Endothelial cell of umbilical vein (primary cell): ENCODE measurements around the gene PLD4. TPM values are rescaled to one million over a fixed set of nuclear protein-coding genes. Genes with fewer than 3 reads are reported as not detected.

Experiments used
- BruUV-seq: library from RNA; stranded (reverse); fragments of 400-500 nt; replicated peaks from 2 replicates; lab custom pipeline; 2021; lab: Mats Ljungman, UMichigan
- CTCF ChIA-PET: fragments of 300-600, 350-600 bp; sonication (Branson Sonifier 250); formaldehyde crosslinking; loops from one replicate; lab custom pipeline; 2021; ENCODE audit warnings: antibody characterized with exemption, inconsistent platforms; lab: Charles Lee
- POLR2A ChIA-PET: fragments of 300-600, 350-600 bp; sonication (Branson Sonifier 250); formaldehyde crosslinking; loops from one replicate; lab custom pipeline; 2021; ENCODE audit warnings: antibody characterized with exemption, inconsistent platforms; lab: Charles Lee
- DNase-seq: peaks from one replicate; pipeline ENCODE4 v3.0.0-alpha.2; 2011; ENCODE audit warnings: low read depth, low spot score
- FAIRE-seq: peaks from 2 replicates; lab custom pipeline; 2011; peaks lifted over from hg19 to GRCh38; lab: Jason Lieb, UNC
- H2AFZ ChIP-seq: 2 replicates; pipeline ENCODE4 v1.6.0; 2012; ENCODE audit warnings: low read depth, low read length, control low read depth, inconsistent platforms
- H3K27ac ChIP-seq: 2 replicates; pipeline ENCODE4 v1.5.1; 2011; ENCODE audit warnings: low read depth, mild to moderate bottlenecking, control low read depth, low read length, moderate library complexity; ENCODE audit not compliant: insufficient read depth
- H3K27me3 ChIP-seq, 2 experiments: 2 replicates each; pipeline versions ENCODE4 v1.6.0 to v1.6.1; 2011; ENCODE audit warnings: low read length in 2 of 2, mixed read lengths in 1 of 2; ENCODE audit not compliant: control insufficient read depth in 2 of 2, insufficient read depth in 2 of 2
- H3K36me3 ChIP-seq, 2 experiments: 2 replicates in 1 of 2; 3 replicates in 1 of 2; pipeline ENCODE4 v1.5.1; 2011; ENCODE audit warnings: low read length in 2 of 2, mild to moderate bottlenecking in 1 of 2, moderate library complexity in 1 of 2; ENCODE audit not compliant: control insufficient read depth in 2 of 2, insufficient read depth in 2 of 2; ENCODE audit errors: extremely low read depth in 1 of 2
- H3K4me1 ChIP-seq: 3 replicates; pipeline ENCODE4 v1.5.1; 2011; ENCODE audit warnings: mild to moderate bottlenecking, low read length; ENCODE audit not compliant: control insufficient read depth, insufficient read depth; ENCODE audit errors: extremely low read depth
- H3K4me2 ChIP-seq: 2 replicates; pipeline ENCODE4 v1.6.1; 2011; ENCODE audit warnings: low read length, control low read depth, mixed read lengths; ENCODE audit not compliant: insufficient read depth
- H3K4me3 ChIP-seq, 3 experiments: fragments of 200-600 bp in 1 of 3; sonication (generic), shearing (Covaris generic) in 1 of 3; replicated peaks in 1 of 3; 2 replicates each; pipeline ENCODE4 v1.5.1; 2011 to 2016; ENCODE audit warnings: control low read depth in 3 of 3, low read length in 3 of 3, mild to moderate bottlenecking in 2 of 3, inconsistent platforms in 1 of 3, low read depth in 1 of 3, moderate library complexity in 1 of 3; ENCODE audit not compliant: insufficient read depth in 1 of 3
- H3K79me2 ChIP-seq: 2 replicates; pipeline ENCODE4 v1.6.0; 2012; ENCODE audit warnings: low read length, inconsistent platforms; ENCODE audit not compliant: control insufficient read depth, insufficient read depth
- H3K9ac ChIP-seq: replicated peaks from 2 replicates; pipeline ENCODE3; 2011; ENCODE audit warnings: low read length, control low read depth; ENCODE audit not compliant: insufficient read depth; ENCODE audit errors: extremely low read depth
- H3K9me1 ChIP-seq: replicated peaks from 3 replicates; pipeline ENCODE4 v1.6.0; 2011; ENCODE audit warnings: mild to moderate bottlenecking, low read length; ENCODE audit not compliant: control insufficient read depth, insufficient read depth; ENCODE audit errors: extremely low read depth
- H3K9me3 ChIP-seq: replicated peaks from 2 replicates; pipeline ENCODE4 v1.5.1; 2012; ENCODE audit warnings: low read length, inconsistent platforms; ENCODE audit not compliant: control insufficient read depth, insufficient read depth
- H4K20me1 ChIP-seq: replicated peaks from 2 replicates; pipeline ENCODE3; 2011; ENCODE audit warnings: mild to moderate bottlenecking, low read length; ENCODE audit not compliant: control insufficient read depth, insufficient read depth; ENCODE audit errors: extremely low read depth
- EZH2 ChIP-seq: IDR thresholded peaks from 2 replicates; pipeline ENCODE4 v1.6.1; 2012; ENCODE audit warnings: borderline replicate concordance, low read depth, mild to moderate bottlenecking, moderate library complexity, low read length, inconsistent platforms; ENCODE audit not compliant: severe bottlenecking
- FOS ChIP-seq: IDR thresholded peaks from 2 replicates; pipeline ENCODE4 v1.6.1; 2011; ENCODE audit warnings: mild to moderate bottlenecking, low read length, moderate library complexity, borderline replicate concordance; ENCODE audit not compliant: insufficient read depth
- GATA2 ChIP-seq: IDR thresholded peaks from 2 replicates; pipeline ENCODE4 v1.7.0; 2011; ENCODE audit warnings: low read depth, mild to moderate bottlenecking, moderate library complexity, mixed read lengths, low read length; ENCODE audit not compliant: insufficient read length, insufficient read depth
- JUN ChIP-seq: IDR thresholded peaks from 2 replicates; pipeline ENCODE4 v1.6.1; 2011; ENCODE audit warnings: borderline replicate concordance, low read depth; ENCODE audit not compliant: insufficient read length, insufficient read depth
- MAX ChIP-seq: IDR thresholded peaks from 2 replicates; pipeline ENCODE4 v1.6.1; 2011; ENCODE audit not compliant: insufficient read depth, insufficient read length
- MYC ChIP-seq: IDR thresholded peaks from one replicate; pipeline ENCODE4 v1.6.1; 2011; ENCODE audit warnings: mild to moderate bottlenecking, low read depth, low read length
- POLR2A ChIP-seq: IDR thresholded peaks from 2 replicates; pipeline ENCODE4 v1.6.1; 2012; ENCODE audit warnings: low read depth, mild to moderate bottlenecking, control low read depth, low read length
- POLR2AphosphoS5 ChIP-seq: IDR thresholded peaks from 2 replicates; pipeline ENCODE4 v1.6.1; 2012; ENCODE audit warnings: low read depth, mild to moderate bottlenecking, control low read depth, low read length, moderate library complexity; ENCODE audit not compliant: insufficient read depth
- dilution Hi-C: fragments of 300-500 bp; cut with MboI; formaldehyde crosslinking; loops from one replicate; pipeline ENCODE4 v1.15.0; 2019; ENCODE audit warnings: low sequenced_read_pairs; ENCODE audit not compliant: extremely low pct_ligation_motif_present
- intact Hi-C: fragments of 100-400 bp; cut with micrococcal nuclease; formaldehyde crosslinking; loops from one replicate; pipeline ENCODE4 v1.10.0; 2022
- polyA plus RNA-seq, 4 experiments: library from polyadenylated mRNA; depleted of rRNA in 3 of 4; stranded (reverse) in 3 of 4; unstranded in 1 of 4; fragments of >200 nt; gene quantifications; 2 replicates each; pipeline versions ENCODE4 v1.2.1 to v1.2.3, GENCODE V29; 2011 to 2012; ENCODE audit warnings: missing spikeins in 1 of 4
- total RNA-seq: library from RNA; stranded (reverse); gene quantifications from 2 replicates; pipeline ENCODE4 v1.2.3, GENCODE V29; 2021
- TF ChIP-seq, protein P1 (sequence below), 2 donors: IDR thresholded peaks; 1 replicate in 1 of 2; 2 replicates in 1 of 2; pipeline ENCODE4 v1.5.1; 2011; ENCODE audit warnings: low read length in 2 of 2, mild to moderate bottlenecking in 2 of 2, moderate library complexity in 2 of 2, control low read depth in 1 of 2, inconsistent platforms in 1 of 2, low read depth in 1 of 2; ENCODE audit not compliant: insufficient read depth in 1 of 2; ENCODE audit errors: extremely low read depth in 1 of 2

PLD4 gene
- total and polyA plus RNA-seq, 2 donors (not counting 3 experiments of a cell fraction or from before 2014, with no cell fraction given), result 0.01 to 0.11 TPM

- no peaks in the 10 kb centered on the region for H4K20me1 ChIP-seq
- H3K36me3 ChIP-seq, result peaks cover 5 to 42% of the 10 kb centered on the region in 2 experiments
- H3K79me2 ChIP-seq, result peaks cover 5% of the 10 kb centered on the region
- no peaks in the 10 kb centered on the region for H3K9me1 ChIP-seq
- intact Hi-C loops (no loop called here), dilution Hi-C loops (no loop called here)
- no peak overlapping the region for H3K27ac ChIP-seq
- CTCF ChIA-PET, result interaction anchor here (2.0 kb wide), 1 partner anchor 13 kb away, joined by 5 read pairs; no protein-coding TSS in a partner anchor
- H2AFZ ChIP-seq, result no peak overlapping the region
- no peak overlapping the region for H3K4me3 ChIP-seq
- no peaks in the 10 kb centered on the region for H3K27me3 ChIP-seq
- H3K4me2 ChIP-seq, result no peak overlapping the region
- TF ChIP-seq POLR2AphosphoS5 (no peak), EZH2 (no peak), MAX (no peak), POLR2A (no peak), GATA2 (no peak), FOS (no peak), JUN (no peak), MYC (no peak)
- TF ChIP-seq, protein P1, sequence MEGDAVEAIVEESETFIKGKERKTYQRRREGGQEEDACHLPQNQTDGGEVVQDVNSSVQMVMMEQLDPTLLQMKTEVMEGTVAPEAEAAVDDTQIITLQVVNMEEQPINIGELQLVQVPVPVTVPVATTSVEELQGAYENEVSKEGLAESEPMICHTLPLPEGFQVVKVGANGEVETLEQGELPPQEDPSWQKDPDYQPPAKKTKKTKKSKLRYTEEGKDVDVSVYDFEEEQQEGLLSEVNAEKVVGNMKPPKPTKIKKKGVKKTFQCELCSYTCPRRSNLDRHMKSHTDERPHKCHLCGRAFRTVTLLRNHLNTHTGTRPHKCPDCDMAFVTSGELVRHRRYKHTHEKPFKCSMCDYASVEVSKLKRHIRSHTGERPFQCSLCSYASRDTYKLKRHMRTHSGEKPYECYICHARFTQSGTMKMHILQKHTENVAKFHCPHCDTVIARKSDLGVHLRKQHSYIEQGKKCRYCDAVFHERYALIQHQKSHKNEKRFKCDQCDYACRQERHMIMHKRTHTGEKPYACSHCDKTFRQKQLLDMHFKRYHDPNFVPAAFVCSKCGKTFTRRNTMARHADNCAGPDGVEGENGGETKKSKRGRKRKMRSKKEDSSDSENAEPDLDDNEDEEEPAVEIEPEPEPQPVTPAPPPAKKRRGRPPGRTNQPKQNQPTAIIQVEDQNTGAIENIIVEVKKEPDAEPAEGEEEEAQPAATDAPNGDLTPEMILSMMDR (IDR thresholded peaks at IDR 0.05; ENCODE audit: extremely low read depth in 1 of 2, insufficient read depth in 1 of 2, low read depth in 1 of 2, low read length in 2 of 2), result no peak
- BruUV-seq, result no TSS peak
- no peak overlapping the region for H3K9ac ChIP-seq
- FAIRE-seq (no peak), DNase-seq (no peak)
- no peaks in the 10 kb centered on the region for H3K9me3 ChIP-seq
- POLR2A ChIA-PET, result no interaction called here
- H3K4me1 ChIP-seq, result no peaks in the 10 kb centered on the region
Observed at GRCh38 chr14:104956290-104956890, 31.7 kb downstream of the PLD4 start.
